Left renal pelvis (tissue), 4 donors: ENCODE data around the gene UNC119. TPM values are rescaled to one million over a fixed set of nuclear protein-coding genes. Genes with fewer than 3 reads are reported as not detected.

Source experiments
- DNase-seq, 4 donors: peaks; one replicate each; pipeline ENCODE4 v3.0.0-alpha.2; 2013; ENCODE audit warnings: low read depth in 4 of 4, low spot score in 3 of 4
- polyA plus RNA-seq, 4 donors: library from polyadenylated mRNA; unstranded; fragments of 120-200 nt; gene quantifications; one replicate each; pipeline ENCODE4 v1.2.1, GENCODE V29; 2013; ENCODE audit not compliant: insufficient read length in 4 of 4

Gene UNC119
- polyA plus RNA-seq, 4 donors, result 31.9 to 70.4 (median 51.6) TPM

DNA sequence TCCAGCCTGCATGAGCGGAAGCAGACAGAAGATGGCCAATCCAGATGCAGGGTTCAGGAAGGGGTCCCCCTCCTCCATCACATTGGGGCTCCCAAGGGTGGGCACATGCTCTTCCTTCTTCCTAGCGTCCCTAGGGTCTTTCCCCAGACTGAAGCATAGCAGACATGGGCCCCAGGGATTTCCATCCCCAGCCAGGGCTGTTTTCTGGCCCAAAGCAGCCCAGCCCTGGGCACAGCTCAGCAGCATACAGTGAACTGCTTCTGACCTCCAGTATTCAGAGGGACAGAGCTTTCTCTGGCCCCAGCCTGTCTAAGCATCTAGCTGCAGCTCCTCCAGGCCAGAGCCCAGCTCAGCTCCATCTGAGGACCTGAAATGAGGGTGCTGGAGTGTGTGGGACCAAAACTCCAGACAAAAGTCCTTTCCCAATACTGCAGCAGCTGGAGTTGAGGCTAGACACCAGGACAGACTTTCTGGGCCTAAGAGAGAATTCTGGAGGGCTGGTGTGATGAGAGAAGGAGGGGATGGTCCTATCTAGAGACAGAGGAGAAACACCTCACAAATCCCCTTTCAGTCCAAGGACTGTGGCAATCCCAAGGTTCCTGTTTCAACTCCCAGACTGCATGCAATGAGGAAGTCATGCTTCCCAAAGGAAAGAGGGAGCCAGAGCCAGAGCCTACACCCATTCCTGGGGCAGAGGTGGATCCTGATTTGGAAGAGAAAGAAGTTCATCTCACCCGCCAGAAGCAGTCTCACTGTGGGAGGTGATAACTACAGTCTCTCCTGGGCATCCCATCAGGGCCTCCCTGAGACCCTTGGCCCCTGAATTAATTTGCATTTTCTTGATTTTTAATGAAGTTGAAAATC lies 50.8 kb downstream of the UNC119 start:
- no peak for DNase-seq

DNA sequence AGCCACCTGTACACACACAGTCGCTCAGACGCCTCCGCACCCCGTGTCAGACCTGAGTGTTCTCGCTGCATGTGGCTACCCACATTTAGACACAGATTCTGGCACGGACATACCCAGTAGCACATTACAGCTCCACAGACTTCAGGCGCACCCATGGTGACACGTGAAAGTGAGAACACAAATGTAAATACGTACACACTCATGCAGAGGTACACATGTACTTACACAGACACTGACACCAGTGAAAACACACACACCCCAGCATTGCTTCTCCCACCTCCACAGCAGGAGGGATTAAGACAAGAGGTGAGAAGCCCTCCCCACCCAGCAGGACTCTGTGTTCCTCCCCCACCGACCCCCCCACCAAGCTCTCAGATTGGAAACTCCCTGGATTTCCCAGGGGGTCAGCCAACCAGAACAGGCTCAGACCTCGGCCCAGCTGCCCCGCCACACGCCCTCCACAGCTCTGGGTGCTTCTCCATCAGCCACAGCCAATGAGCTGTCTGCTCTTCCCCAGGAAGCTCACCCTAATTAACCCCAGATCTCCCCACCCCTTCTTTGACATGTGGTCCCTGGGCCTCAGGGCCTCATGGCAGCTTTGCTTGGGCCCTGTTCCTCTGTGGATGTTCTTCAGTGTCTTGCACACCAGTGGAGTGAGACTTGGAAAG lies 51.6 kb downstream of the UNC119 start:
- no peak for DNase-seq

DNA sequence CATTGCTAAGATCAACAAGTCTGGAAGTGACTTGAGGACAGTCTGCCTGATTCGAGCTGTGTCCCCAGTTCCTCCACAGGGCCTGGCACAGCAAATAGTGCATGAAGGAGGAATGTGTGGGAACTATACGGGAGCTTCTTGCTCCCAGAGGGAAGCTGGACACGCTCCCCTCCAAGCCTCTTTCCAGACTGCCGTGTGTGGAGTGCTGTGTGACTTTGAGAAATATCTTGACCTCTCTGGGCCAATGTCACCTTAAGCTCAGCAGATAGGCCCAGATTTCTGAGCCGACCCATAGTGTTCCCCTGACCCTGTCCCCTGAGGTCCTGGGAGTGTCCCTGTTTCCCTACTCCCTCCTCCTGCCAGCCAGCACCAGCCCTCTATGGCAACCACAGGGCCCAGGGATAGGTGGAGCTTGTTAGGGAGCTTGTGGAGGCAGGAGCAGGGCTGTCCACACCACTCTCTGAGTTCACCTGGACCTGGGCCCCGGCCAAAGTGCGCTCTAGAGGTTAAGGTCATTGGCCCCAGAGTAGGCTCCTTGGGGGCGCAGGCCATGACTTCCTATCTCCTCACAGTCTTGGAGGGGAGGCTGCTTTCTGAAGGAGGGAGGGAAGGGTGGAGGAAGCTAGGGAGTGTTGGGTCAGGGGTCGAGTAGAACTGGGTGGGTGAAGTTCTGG lies 52.6 kb downstream of the UNC119 start:
- DNase-seq, result no peak

DNA sequence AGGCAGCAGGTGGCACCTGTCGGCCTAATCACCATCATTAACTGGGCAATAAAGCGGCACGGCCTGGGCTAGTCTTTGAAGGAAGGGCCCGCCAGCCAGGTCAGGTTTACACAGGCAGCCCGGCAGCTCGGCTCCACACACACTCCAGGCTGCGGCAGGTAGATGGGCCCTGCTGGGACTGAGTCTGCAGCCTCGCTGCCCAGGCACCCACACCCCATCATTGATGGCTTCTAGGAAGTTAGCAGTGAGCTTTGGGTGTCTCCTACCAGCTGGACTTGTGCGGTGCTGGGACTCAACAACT lies 53.1 kb downstream of the UNC119 start:
- DNase-seq, result no peak

DNA sequence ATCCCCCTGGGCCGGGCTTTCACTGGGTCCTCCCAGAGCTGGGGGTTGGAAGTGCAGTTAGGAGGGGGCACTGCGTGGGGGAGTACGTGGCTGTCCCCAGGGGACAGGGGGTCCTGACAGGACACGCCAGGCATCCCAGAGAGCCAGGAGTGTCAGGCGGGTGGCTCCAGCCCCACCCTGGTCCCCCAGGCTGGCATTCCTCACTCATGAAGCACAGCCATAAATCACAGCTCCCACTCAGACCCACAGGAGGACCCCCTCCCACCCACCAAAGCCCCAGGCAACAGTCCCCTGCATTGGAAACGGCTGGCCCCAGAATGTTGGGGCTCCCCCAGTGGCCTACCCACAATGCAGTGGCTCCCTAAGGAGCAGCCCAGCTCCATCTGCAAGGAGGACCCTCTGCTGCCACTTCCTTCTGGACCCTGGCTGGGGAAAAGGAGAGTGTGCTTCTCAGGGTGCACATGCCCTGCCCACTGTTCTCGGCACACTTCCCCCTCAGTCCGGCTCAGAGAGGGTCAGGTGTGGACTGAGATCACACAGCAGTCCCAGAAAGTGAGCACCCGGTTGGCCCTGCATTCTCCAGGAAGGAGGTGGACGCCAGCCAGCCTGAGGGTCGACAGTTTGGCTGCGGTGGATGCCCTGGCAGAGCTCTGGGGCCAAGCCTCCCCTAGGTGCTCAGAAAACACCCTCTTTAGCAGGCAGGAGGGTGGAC lies 53.6 kb downstream of the UNC119 start:
- no peak for DNase-seq

DNA sequence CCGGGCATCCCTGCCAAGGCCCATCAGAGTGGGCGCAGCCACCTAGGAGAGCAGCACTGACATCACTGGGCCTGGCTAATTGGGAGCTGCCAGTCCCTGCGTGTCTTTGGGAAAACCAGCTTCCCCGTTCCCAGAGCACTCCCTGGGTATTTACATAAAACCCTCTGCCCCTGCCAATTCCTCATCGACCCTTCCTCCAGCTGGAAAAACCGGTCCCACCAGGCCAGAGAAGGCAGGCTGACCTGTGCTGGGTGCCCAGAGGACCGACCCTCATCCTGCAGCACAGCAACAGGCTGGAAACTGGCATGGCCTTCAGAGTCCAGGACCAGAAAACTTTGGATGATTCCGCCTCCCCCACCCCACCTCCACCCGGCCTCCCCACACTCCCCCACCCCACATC lies 54.5 kb downstream of the UNC119 start:
- no peak for DNase-seq

Other genes starting within 250 kb of the UNC119 start
- gene TMEM97, start 233.4 kb downstream of the UNC119 start, polyA plus RNA-seq, result 10 to 100 TPM; 41.5 to 66.6 (median 56.6) TPM
- gene IFT20, start 217.2 kb downstream of the UNC119 start, polyA plus RNA-seq, result 10 to 100 TPM; 52.8 to 67.3 (median 59.4) TPM
- gene TNFAIP1, start 216.9 kb downstream of the UNC119 start, polyA plus RNA-seq, result 10 to 100 TPM; 32.4 to 47.3 (median 39.4) TPM
- 10 to 100 TPM; 63.1 to 94.1 (median 88.9) TPM for gene POLDIP2, start 195.1 kb downstream of the UNC119 start, polyA plus RNA-seq
- gene SEBOX, start 187.4 kb downstream of the UNC119 start, polyA plus RNA-seq, result not detected
- 10 to 100 TPM in 3 of 4 donors, 1 to 10 TPM in 1; 5.7 to 18.2 (median 14.4) TPM for gene VTN, start 182.3 kb downstream of the UNC119 start, polyA plus RNA-seq
- gene SARM1, start 180.9 kb downstream of the UNC119 start, polyA plus RNA-seq, result 10 to 100 TPM; 10.4 to 16.2 (median 12.7) TPM
- 10 to 100 TPM; 13.3 to 17.5 (median 15.0) TPM for gene SLC46A1, start 146.4 kb downstream of the UNC119 start, polyA plus RNA-seq
- gene SLC13A2, start 79.0 kb downstream of the UNC119 start, polyA plus RNA-seq, result 10 to 100 TPM in 2 of 4 donors, 1 to 10 TPM in 1, under 1 TPM in 1; 0.30 to 13.9 (median 7.6) TPM
- under 1 TPM; 0.16 to 0.85 (median 0.58) TPM for gene FOXN1, start 46.3 kb downstream of the UNC119 start, polyA plus RNA-seq
- gene PIGS, start 18.9 kb upstream of the UNC119 start, polyA plus RNA-seq, result 10 to 100 TPM; 37.5 to 99.7 (median 96.4) TPM
- gene ALDOC, start 24.3 kb upstream of the UNC119 start, polyA plus RNA-seq, result 10 to 100 TPM in 3 of 4 donors, 1 to 10 TPM in 1; 6.1 to 30.3 (median 18.6) TPM
- gene SPAG5, start 46.4 kb upstream of the UNC119 start, polyA plus RNA-seq, result 10 to 100 TPM; 33.2 to 60.6 (median 51.5) TPM
- gene RSKR, start 61.6 kb upstream of the UNC119 start, polyA plus RNA-seq, result 10 to 100 TPM in 3 of 4 donors, 1 to 10 TPM in 1; 9.2 to 29.4 (median 15.1) TPM
- gene BLTP2, start 92.5 kb upstream of the UNC119 start, polyA plus RNA-seq, result 10 to 100 TPM; 63.3 to 95.4 (median 82.0) TPM
- 10 to 100 TPM; 71.7 to 81.6 (median 78.3) TPM for gene SDF2, start 109.3 kb upstream of the UNC119 start, polyA plus RNA-seq
- 10 to 100 TPM; 54.9 to 73.2 (median 68.1) TPM for gene SUPT6H, start 109.6 kb upstream of the UNC119 start, polyA plus RNA-seq
- gene PROCA1, start 159.3 kb upstream of the UNC119 start, polyA plus RNA-seq, result 1 to 10 TPM; 4.5 to 7.8 (median 7.3) TPM
- gene RAB34, start 165.2 kb upstream of the UNC119 start, polyA plus RNA-seq, result 100 to 1,000 TPM; 179 to 191 (median 185) TPM
- 1,000 to 10,000 TPM in 2 of 4 donors, 100 to 1,000 TPM in 2; 896 to 1,307 (median 1,003) TPM for gene RPL23A, start 167.4 kb upstream of the UNC119 start, polyA plus RNA-seq
- gene TLCD1, start 173.6 kb upstream of the UNC119 start, polyA plus RNA-seq, result 10 to 100 TPM in 3 of 4 donors, 1 to 10 TPM in 1; 2.9 to 18.8 (median 16.3) TPM
- gene NEK8, start 176.2 kb upstream of the UNC119 start, polyA plus RNA-seq, result 10 to 100 TPM in 1 of 4 donors, 1 to 10 TPM in 3; 2.8 to 13.2 (median 7.2) TPM
- 100 to 1,000 TPM in 3 of 4 donors, 10 to 100 TPM in 1; 72.1 to 163 (median 109) TPM for gene TRAF4, start 191.4 kb upstream of the UNC119 start, polyA plus RNA-seq